Activated naive CD8-positive, alpha-beta T cell treated with anti-CD3 and anti-CD28 coated beads, Interleukin-2, amount 50 U/mL, for 16 hours (primary cell): ENCODE results near the gene FAM107B.

ENCODE experiments used
- DNase-seq: peaks from one replicate; pipeline ENCODE4 v3.0.0-alpha.2; 2020; ENCODE audit warnings: low read depth, low spot score

FAM107B gene

DNA sequence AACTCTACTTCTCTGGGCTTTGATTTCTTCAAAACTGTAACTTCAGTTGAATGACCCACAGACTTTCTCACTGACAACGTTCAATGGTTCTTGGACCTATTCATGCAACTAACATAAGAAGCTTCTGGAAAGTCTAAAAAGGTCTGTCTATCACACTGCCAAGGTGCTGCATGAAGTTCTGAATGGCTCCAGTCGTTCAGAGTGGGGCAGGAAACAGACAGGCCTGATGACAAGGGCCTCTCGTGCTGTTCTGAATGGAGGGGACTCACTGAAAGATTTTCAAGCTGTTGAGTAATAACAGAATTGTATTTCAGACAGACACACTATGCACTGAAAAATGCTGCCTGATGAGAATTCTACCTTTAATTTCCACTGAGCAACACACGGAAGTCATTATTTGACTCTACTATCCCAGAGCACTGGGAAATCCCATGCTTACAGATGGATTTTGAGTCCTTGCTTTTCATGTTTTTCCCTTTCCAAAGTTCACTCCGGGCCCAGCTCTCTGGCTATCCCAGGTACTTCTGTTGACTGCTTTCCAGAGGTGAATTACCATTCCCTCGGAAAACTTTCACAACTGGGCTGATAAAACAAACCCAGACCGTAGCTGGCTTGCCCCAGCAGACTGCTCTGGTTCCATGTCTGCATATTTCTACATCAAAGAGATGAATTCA is 239.1 kb downstream of the FAM107B start:
- DNase-seq, result no peak

GRCh38 chr10:14534152-14534551 is 240.5 kb downstream of the FAM107B start:
- DNase-seq, result no peak

- no peak for DNase-seq
Measured at GRCh38 chr10:14533295-14533694, 241.4 kb downstream of the FAM107B start.

- no peak for DNase-seq
Measured at GRCh38 chr10:14532473-14533251, 242.0 kb downstream of the FAM107B start.

DNA sequence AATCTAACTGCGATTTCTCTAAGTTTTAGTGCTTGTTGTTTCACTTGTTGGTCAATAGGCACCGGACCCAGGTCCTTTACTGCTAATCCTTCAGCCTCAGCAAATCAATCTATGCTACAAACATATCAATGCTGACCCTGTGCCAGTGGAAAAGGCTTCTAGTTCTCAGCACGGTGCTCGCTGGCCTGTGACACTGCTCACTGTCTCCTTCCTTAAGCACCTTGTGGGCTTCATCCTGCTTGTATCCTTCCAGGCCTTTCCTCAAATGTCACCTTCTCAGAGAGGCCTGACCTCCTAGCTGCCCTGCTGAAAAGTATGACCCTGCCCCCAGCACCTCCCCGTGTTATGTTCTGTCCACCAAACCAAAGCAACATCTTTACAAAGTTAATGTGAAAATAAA is 242.7 kb downstream of the FAM107B start:
- DNase-seq, result no peak

DNA sequence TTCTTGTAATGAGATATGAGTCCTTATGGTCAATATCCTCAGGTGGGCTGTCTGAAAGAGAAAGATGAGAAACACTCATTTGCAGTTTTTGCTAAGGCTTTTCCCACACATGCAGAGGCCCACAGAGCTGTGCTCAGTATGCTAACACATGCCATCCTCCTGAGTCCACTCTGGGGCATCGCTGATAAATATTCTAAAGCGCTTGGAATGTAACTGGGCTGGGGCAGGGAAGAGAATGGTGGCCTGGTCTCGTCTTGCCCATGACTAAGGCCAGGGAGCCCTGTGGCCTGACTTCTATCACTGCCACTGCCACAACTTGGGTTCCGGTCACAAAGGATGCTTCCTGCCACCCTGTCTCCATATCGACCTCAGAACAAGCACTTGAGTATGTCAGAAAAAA is 244.2 kb downstream of the FAM107B start:
- no peak for DNase-seq

GRCh38 chr10:14529351-14529750 is 245.3 kb downstream of the FAM107B start:
- DNase-seq, result no peak

DNA sequence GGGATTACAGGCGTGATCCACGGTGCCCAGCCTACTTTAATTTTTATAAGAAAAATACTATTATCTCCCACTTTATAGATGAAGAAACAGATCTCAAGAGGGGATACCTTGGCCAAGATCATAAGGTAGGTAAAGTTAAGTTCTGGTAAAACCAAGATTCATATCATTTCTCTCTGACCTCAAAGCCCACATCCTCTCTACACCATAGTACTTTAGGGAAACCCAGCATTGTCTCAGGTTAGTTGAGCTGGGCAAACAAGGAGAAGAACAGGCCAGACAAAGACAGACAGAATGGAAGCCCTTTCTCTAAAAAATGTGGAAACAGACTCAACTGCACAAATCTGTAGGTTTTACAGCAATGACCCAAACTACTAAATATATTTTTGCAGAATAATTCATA is 246.2 kb downstream of the FAM107B start:
- no peak for DNase-seq

DNA sequence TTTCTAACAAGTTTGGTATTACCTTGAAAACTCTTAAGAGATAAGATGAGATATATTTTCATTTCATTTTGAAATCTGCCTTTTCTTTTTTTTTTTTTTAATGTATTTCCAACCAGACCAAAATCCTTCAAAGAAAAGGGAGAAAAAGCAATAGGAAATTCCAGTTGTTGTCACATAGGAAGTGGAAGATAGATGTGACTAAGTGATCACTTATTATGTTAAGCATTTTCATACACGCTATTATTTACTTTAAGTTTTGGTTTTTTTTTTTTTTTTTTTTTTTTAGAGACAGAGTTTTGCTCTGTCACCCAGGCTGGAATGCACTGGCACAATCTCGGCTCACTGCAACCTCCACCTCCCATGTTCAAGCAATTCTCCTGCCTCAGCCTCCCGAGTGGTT is 246.8 kb downstream of the FAM107B start:
- DNase-seq, result no peak

DNA sequence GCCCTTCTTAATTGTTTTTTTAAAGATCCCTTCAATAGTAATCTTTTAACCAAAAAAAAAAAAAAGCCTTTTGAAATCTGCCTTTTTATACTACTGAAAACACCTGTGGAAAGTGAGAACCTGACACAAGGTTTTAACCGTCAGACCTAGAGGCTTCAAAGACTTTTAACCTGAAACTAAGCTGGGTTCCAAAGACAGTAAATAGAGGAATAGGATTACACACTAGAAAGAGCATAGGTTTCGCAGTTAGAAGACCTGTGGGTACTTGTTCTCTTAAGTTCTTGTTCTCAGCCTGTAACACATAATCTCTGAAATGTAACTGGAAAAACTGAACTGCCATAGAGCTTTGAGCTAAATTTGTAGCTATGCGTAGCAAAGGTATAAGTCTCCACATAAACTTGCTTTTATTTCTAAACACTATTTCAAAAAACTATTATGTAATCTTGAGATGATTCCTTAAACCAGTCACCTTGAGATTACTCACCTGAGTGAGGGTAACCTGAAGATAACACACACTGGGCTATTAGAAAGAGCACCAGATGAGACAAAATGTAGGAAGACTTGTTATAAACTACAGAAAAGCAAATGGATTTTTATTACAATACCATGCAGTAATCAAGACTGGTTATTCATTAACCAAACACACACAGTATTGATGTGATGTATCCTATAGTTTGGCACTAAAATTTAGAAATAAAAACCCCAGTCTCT is 247.4 kb downstream of the FAM107B start:
- DNase-seq, result no peak

DNA sequence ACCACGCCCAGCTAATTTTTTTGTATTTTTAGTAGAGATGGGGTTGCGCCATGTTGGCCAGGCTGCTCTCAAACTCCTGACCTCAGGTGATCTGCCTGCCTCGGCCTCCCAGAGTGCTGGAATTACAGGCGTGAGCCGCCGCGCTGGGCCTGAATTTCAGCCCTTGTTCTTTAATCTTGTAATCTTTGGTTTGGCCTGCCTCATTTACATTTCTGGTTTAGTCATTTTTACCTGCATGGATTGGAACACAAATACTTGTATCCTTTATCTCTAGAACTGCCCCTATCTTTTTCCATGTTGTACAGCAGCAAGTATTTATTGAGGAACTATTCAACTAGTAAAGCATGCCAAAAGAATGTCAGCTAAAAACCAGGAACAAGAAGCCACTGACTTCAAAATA is 248.4 kb downstream of the FAM107B start:
- no peak for DNase-seq

DNA sequence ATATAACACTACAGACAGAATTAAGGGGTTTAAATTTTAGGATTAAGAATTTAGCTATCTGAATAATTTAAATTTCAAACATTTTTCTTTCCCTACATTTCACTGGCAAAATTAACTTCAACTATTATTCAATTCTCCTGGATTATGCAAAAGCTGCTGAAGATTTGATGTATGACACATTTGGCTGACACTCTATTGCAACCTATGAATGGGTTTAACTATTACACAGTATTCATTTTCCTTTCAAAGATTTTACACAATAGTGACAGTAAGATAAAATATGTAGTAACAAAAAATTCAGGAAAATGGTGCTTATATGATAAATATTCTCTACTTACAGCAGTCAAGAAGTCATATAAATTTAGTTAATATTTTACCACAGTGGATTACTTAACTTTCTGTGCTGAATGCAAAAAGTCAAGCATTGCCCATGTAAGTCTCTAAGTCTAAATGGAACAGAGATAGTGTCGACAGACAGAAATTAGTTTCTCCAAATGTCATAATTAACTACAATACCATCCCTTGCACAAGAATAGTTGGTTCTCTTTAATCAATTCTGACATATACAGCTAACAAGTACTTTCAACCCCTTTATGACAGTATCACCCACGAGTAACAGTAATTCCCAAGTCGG is 249.9 kb downstream of the FAM107B start:
- no peak for DNase-seq

DNA sequence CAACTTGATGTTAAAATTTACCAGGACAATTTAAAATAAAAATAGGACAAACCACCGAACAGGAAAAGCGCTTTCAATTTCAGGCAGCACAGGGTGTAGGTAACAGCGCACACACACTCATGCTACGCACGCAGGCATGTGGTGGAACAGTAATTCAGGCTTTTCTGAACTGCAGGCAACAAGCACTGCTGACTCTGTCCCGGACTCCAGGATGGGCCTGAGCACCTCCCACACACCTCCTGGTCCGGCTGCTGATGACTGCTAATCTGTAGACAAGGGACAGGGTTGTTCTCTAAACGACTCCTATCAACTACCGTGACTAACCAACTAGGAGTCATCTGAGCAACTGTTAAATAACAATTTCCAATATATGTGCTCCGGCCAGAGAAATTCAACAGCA is 251.4 kb downstream of the FAM107B start:
- no peak for DNase-seq

- DNase-seq, result no peak
Measured at GRCh38 chr10:14519785-14520184, 254.9 kb downstream of the FAM107B start.

DNA sequence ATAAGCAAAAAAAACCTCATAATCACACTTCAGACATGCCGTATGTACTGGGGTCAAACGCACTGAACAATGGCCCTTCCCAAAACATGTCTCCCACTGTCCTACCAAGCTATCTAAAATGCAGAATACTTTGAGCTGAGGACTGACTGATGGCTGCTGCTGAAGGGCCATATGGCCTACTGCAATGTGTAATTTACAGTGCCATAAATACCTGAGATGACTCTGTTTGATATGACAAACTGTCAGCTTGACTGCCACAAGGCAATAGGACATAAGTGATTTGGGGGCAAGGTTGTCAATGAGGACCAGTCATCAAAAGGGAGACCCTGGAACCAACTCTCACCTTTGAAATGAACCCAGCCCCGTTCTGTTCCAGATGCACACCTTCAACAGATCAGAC is 256.5 kb downstream of the FAM107B start:
- no peak for DNase-seq

DNA sequence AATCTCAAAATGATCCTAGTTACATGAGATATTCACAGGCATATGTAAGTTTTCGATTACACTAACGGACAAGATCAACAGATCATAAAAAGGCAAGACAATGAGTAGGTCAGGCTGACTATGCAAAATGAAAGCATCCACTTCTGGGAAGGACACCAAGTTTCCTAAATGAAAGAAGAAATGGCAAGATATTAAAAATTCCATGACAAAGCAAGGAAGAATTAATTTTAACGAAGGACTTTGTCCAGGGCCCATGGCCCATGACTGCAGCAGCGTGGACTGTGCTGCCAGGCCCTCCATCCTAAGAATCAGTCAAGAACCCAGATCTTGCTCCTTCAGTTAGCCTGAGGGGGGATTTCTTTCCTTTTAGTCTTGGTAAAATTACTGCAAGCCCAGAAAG is 261.6 kb downstream of the FAM107B start:
- DNase-seq, result no peak

DNA sequence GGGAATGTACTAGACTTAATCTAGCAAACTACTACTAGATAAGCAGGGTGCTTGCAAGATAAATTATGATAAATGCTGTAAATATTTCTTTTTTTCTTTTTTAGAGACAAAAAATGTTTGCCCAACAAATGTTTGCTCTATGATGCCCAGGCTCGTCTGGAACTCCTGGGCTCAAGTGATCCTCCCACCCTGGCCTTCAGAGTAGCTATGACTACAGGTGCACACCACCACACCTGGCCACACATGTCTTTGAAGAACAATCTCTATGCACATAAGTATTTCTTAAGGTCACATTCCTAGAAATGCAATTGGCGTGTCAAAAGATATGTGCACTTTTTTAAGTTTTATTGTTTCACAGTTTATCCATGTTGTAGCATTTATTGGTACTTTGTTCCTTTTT is 264.4 kb downstream of the FAM107B start:
- DNase-seq, result no peak

DNA sequence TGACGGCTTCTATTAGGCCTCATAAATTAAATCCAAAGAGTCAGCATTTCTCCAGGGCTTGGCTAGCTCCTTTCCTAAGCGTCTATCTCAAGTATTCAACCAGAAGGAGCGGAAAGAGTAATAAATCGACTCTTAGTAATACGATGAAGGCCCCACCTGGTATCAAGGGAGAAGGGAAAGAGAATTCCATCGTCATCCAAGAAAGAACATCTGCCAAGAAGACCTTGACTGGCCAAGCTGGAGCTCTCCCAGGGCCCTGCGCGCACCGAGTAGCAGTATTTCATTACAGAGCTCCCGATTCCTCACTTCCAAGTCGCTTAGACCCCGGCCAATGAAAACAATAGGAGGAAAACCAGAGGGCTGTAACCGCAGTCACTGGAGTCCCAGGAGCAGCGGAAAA is 266.0 kb downstream of the FAM107B start:
- no peak for DNase-seq

DNA sequence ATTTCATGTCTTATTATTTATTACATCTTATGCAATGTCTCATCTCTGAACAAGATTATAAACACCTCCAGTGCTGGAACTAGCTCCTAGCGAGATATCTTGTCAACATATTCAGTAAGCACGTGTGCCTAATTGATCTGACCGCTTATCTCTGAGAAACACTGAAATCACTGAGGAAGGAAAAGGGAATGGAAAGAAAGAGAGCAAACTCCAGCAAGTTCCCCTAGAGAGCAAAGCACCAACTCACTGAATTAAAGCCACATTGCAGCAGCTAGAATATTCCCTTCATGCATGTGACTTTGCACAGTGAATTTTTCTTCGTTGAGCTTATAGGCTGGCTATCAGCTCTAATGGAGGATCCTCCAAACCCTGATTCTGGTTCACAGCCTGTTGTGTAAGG is 266.9 kb downstream of the FAM107B start:
- DNase-seq, result no peak

DNA sequence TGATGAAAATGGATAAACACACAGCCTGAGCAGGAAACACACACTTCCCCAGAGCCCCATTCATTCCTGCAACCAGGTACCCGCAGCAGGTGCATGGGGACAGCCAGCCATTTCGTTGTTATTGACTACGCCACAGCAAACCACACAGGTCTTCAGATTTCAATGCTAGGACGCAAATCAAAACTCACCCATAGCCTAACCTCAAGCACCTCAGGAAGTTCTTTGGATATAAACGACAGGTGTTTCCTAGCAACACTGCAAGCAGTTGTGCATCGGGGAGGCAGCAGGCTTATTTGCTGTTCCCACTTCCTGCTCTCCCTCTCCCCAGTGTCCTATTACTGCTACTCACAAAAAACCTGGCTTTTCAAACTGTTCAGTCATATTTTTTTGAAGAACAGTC is 267.5 kb downstream of the FAM107B start:
- DNase-seq, result no peak

DNA sequence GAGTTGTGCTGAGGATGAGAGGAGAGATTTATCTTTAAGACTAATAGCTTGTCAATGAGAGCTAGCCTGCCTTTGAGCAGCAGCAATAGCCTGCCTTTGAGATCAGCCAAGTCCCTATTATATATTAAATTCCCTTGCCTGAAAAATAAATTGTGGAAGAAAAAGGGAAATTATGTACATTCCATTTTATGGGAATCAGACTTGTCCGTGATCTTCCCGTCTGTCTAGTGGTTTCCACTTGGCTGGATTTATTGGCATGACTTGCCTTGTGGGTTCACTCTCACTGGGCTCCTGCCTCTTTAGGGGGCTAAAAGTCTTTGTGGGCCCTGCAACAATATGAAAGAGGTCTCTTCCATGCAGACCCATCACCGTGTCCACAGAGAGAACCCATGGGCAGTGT is 272.3 kb downstream of the FAM107B start:
- DNase-seq, result no peak

- DNase-seq, result no peak
Measured at GRCh38 chr10:14500172-14500765, 274.4 kb downstream of the FAM107B start.
